SK-N-SH (cell line): ENCODE data around the gene PSMC5. TPM values are rescaled to one million over a fixed set of nuclear protein-coding genes. Genes with fewer than 3 reads are reported as not detected.

Source experiments
- CTCF ChIA-PET: fragments of 300-600, 350-600 bp; formaldehyde crosslinking; extraction: SDS; loops from one replicate; lab custom pipeline; 2021; lab: Yijun Ruan, JAX
- POLR2A ChIA-PET: fragments of 350-600 bp; sonication (Branson Sonifier 250); formaldehyde crosslinking; extraction: SDS; loops from one replicate; lab custom pipeline; 2020; ENCODE audit warnings: antibody characterized with exemption, inconsistent platforms; lab: Yijun Ruan, JAX
- DNase-seq: peaks from one replicate; pipeline ENCODE4 v3.0.0; 2012
- H2AFZ ChIP-seq: fragments of 200-600 bp; sonication (generic); 2 replicates; pipeline ENCODE4 v1.8.1; 2016; ENCODE audit warnings: antibody characterized with exemption, mild to moderate bottlenecking, low read depth
- H3F3A ChIP-seq: fragments of 200-600 bp; sonication (generic); replicated peaks from 2 replicates; pipeline ENCODE3; 2016; ENCODE audit warnings: antibody characterized with exemption, mild to moderate bottlenecking; ENCODE audit not compliant: insufficient read depth
- H3K27ac ChIP-seq, 2 experiments: fragments of 200-500 bp in 1 of 2; fragments of 200-600 bp in 1 of 2; sonication (Bioruptor generic) in 1 of 2; sonication (generic), shearing (Covaris generic) in 1 of 2; 2 replicates each; pipeline versions ENCODE4 v1.5.1 to v1.6.1; 2014 to 2016; ENCODE audit warnings: low read depth in 2 of 2, inconsistent platforms in 1 of 2, low read length in 1 of 2, mild to moderate bottlenecking in 1 of 2, mixed read lengths in 1 of 2
- H3K27me3 ChIP-seq: fragments of 200-600 bp; sonication (generic), shearing (Covaris generic); 2 replicates; pipeline ENCODE4 v1.6.1; 2016; ENCODE audit warnings: mixed run types; ENCODE audit not compliant: insufficient read depth
- H3K36me3 ChIP-seq, 2 experiments: fragments of 200-500 bp in 1 of 2; fragments of 200-600 bp in 1 of 2; sonication (Bioruptor generic) in 1 of 2; sonication (generic) in 1 of 2; replicated peaks in 1 of 2; 2 replicates each; pipeline versions ENCODE3 to v1.5.1; 2014 to 2016; ENCODE audit warnings: low read length in 1 of 2, mild to moderate bottlenecking in 1 of 2; ENCODE audit not compliant: insufficient read depth in 2 of 2, control insufficient read depth in 1 of 2
- H3K4me1 ChIP-seq, 2 experiments: fragments of 200-500 bp in 1 of 2; fragments of 200-600 bp in 1 of 2; sonication (Bioruptor generic) in 1 of 2; sonication (generic), shearing (Covaris generic) in 1 of 2; 2 replicates each; pipeline versions ENCODE4 v1.5.1 to v1.6.1; 2014 to 2016; ENCODE audit warnings: low read depth in 1 of 2, low read length in 1 of 2, mixed run types in 1 of 2; ENCODE audit not compliant: insufficient read depth in 2 of 2, control insufficient read depth in 1 of 2
- H3K4me2 ChIP-seq: fragments of 200-600 bp; sonication (generic), shearing (Covaris generic); 2 replicates; pipeline ENCODE4 v1.6.1; 2017; ENCODE audit warnings: mixed run types
- H3K4me3 ChIP-seq, 2 experiments: fragments of 200-500 bp in 1 of 2; fragments of 200-600 bp in 1 of 2; sonication (Bioruptor generic) in 1 of 2; sonication (generic), shearing (Covaris generic) in 1 of 2; 2 replicates each; pipeline versions ENCODE4 v1.5.1 to v1.8.1; 2014 to 2016; ENCODE audit warnings: low read depth in 2 of 2, inconsistent platforms in 1 of 2, low read length in 1 of 2, mild to moderate bottlenecking in 1 of 2, mixed read lengths in 1 of 2, moderate library complexity in 1 of 2
- H3K79me2 ChIP-seq: fragments of 200-600 bp; sonication (generic); 2 replicates; pipeline ENCODE4 v1.8.1; 2017; ENCODE audit warnings: mild to moderate bottlenecking; ENCODE audit not compliant: insufficient read depth
- H3K9ac ChIP-seq: fragments of 200-600 bp; sonication (generic); 2 replicates; pipeline ENCODE4 v1.6.1; 2017; ENCODE audit warnings: mixed run types
- H3K9me2 ChIP-seq: fragments of 200-600 bp; sonication (generic); 2 replicates; pipeline ENCODE4 v1.6.1; 2017; ENCODE audit warnings: mixed run types
- H3K9me3 ChIP-seq: fragments of 200-600 bp; sonication (generic); 2 replicates; pipeline ENCODE4 v1.6.1; 2017; ENCODE audit warnings: mixed run types, mild to moderate bottlenecking, moderate library complexity
- H4K20me1 ChIP-seq: fragments of 200-600 bp; sonication (generic); 2 replicates; pipeline ENCODE4 v1.6.1; 2017; ENCODE audit warnings: mild to moderate bottlenecking, mixed run types; ENCODE audit not compliant: insufficient read depth
- GABPA ChIP-seq: IDR thresholded peaks from 2 replicates; pipeline ENCODE4 v1.4.0; 2012; ENCODE audit warnings: low read depth, mild to moderate bottlenecking
- JUND ChIP-seq: IDR thresholded peaks from 2 replicates; pipeline ENCODE4 v1.4.0; 2012
- MAX ChIP-seq: IDR thresholded peaks from 2 replicates; pipeline ENCODE4 v1.4.0; 2012; ENCODE audit warnings: low read depth
- MXI1 ChIP-seq: IDR thresholded peaks from 2 replicates; pipeline ENCODE4 v1.6.1; 2012; ENCODE audit warnings: mild to moderate bottlenecking, low read depth, low read length, improper control_type of control experiment
- NFIC ChIP-seq: IDR thresholded peaks from 2 replicates; pipeline ENCODE4 v1.4.0; 2012; ENCODE audit warnings: borderline replicate concordance
- RAD21 ChIP-seq: IDR thresholded peaks from 2 replicates; pipeline ENCODE4 v1.6.1; 2012; ENCODE audit warnings: mild to moderate bottlenecking, low read length
- RXRA ChIP-seq: IDR thresholded peaks from 2 replicates; pipeline ENCODE4 v1.4.0; 2012; ENCODE audit warnings: low read depth, mild to moderate bottlenecking, borderline replicate concordance
- SIN3A ChIP-seq: IDR thresholded peaks from 2 replicates; pipeline ENCODE4 v1.6.1; 2012; ENCODE audit warnings: low read depth, mild to moderate bottlenecking, low read length, moderate library complexity, borderline replicate concordance
- TCF12 ChIP-seq: IDR thresholded peaks from 2 replicates; pipeline ENCODE4 v1.4.0; 2012
- YY1 ChIP-seq: IDR thresholded peaks from 2 replicates; pipeline ENCODE4 v1.4.0; 2012; ENCODE audit warnings: low read depth, mild to moderate bottlenecking
- WGBS: methylation state at CpG from one replicate; pipeline ENCODE4 v1.1.6; 2017; ENCODE audit warnings: low lambda C conversion rate; 5-methylcytosine and 5-hydroxymethylcytosine counted together
- polyA plus RNA-seq, 3 experiments: library from polyadenylated mRNA; depleted of rRNA; stranded (reverse); fragments of >200 nt; gene quantifications; 2 replicates each; pipeline ENCODE4 v1.2.3, GENCODE V29; 2012

PSMC5 gene
- polyA plus RNA-seq, 1 of the 3 experiments (the other 2 are of a cell fraction): 424 TPM

- H3K79me2 ChIP-seq: peaks cover 92% of the 10 kb centered on the region
- CTCF ChIA-PET: interaction anchor here (0.6 to 2.4 kb wide), 10 partner anchors 11 to 373 kb away, joined by 3 to 9 read pairs (median 4); partner anchors contain the start of genes CCDC47 and DDX42
- peaks cover 85 to 98% of the 10 kb centered on the region in 2 experiments for H3K36me3 ChIP-seq
Observed at GRCh38 chr17:63798572-63799106, 28.6 kb upstream of the PSMC5 start.

GRCh38 chr17:63800783-63801182 lies 26.4 kb upstream of the PSMC5 start:
- Histone ChIP-seq H3K27me3 (no peaks in the 10 kb centered on the region), H3K9me2 (no peaks in the 10 kb centered on the region), H3F3A (peaks cover 22% of the 10 kb centered on the region), H3K9ac (no peak overlapping the region), H3K4me1 (peaks cover 0 to 5% of the 10 kb centered on the region in 2 experiments; a peak in 2 of 4 replicates), H3K4me2 (no peak overlapping the region), H3K27ac (no peak overlapping the region), H3K36me3 (peaks cover 84 to 99% of the 10 kb centered on the region in 2 experiments), H3K79me2 (peaks cover 82% of the 10 kb centered on the region), H2AFZ (no peak overlapping the region), H3K4me3 (no peak overlapping the region), H4K20me1 (peaks cover 20% of the 10 kb centered on the region), H3K9me3 (no peaks in the 10 kb centered on the region)
- TF ChIP-seq NFIC (no peak), MAX (no peak), SIN3A (no peak), RAD21 (no peak), RXRA (no peak), GABPA (no peak)
- POLR2A ChIA-PET: no interaction called here
- no peak for DNase-seq
- whole genome bisulfite sequencing: 100% methylated on average over 1 of the region's 1 CpG
- CTCF ChIA-PET: interaction anchor here (1.1 to 1.9 kb wide), 3 partner anchors 9 to 29 kb away, joined by 3 to 8 read pairs (median 4); no protein-coding TSS in a partner anchor

More at GRCh38 chr17:63798572-63799106, 28.6 kb upstream of the PSMC5 start:
- peaks cover 20% of the 10 kb centered on the region for H4K20me1 ChIP-seq
- no peak for TF ChIP-seq YY1
- peak; percentile 67 for TF ChIP-seq TCF12
- TF ChIP-seq MXI1: 0 out of 2 replicates have a peak, but pooled peaks have one; percentile 56
- H3F3A ChIP-seq: peaks cover 22% of the 10 kb centered on the region
- no peak overlapping the region for H3K4me3 ChIP-seq
- no peak overlapping the region for H2AFZ ChIP-seq
- peaks cover 0 to 5% of the 10 kb centered on the region in 2 experiments; a peak in 2 of 4 replicates for H3K4me1 ChIP-seq
- DNase-seq: no peak
- WGBS: 80% methylated on average over 3 of the region's 3 CpGs
- no peaks in the 10 kb centered on the region for H3K9me2 ChIP-seq
- H3K9ac ChIP-seq: no peak overlapping the region
- peak overlapping the region; percentile 5 to 17; a peak in 2 of 4 replicates for H3K27ac ChIP-seq
- H3K27me3 ChIP-seq: no peaks in the 10 kb centered on the region
- H3K9me3 ChIP-seq: no peaks in the 10 kb centered on the region
- POLR2A ChIA-PET: interaction anchor here (0.8 to 3.2 kb wide), 3 partner anchors 13 to 25 kb away, joined by 3 to 8 read pairs (median 4); partner anchors contain the start of genes CCDC47 and DDX42
- H3K4me2 ChIP-seq: no peak overlapping the region

GRCh38 chr17:63804328-63804727 lies 22.9 kb upstream of the PSMC5 start:
- ChIA-PET POLR2A (interaction anchor here (1.0 kb wide), 1 partner anchor 10 kb away, joined by 3 read pairs; no protein-coding TSS in a partner anchor), CTCF (interaction anchor here (0.7 to 2.4 kb wide), 9 partner anchors 14 to 192 kb away, joined by 3 to 9 read pairs (median 4); partner anchors contain the start of genes CCDC47 and DDX42)
- Histone ChIP-seq H3K27ac (no peak overlapping the region), H4K20me1 (0 out of 2 replicates have a peak, but pooled peaks cover 1% of the 10 kb centered on the region), H3K9me3 (no peaks in the 10 kb centered on the region), H3K79me2 (peaks cover 68% of the 10 kb centered on the region), H3F3A (peaks cover 16% of the 10 kb centered on the region), H3K4me1 (no peaks in the 10 kb centered on the region), H3K27me3 (no peaks in the 10 kb centered on the region), H3K9ac (no peak overlapping the region), H2AFZ (no peak overlapping the region), H3K9me2 (no peaks in the 10 kb centered on the region), H3K36me3 (peaks cover 80 to 99% of the 10 kb centered on the region in 2 experiments), H3K4me2 (no peak overlapping the region), H3K4me3 (no peak overlapping the region)
- no peak for TF ChIP-seq JUND
- 95% methylated on average over 1 of the region's 1 CpG for WGBS
- no peak for DNase-seq
